Thyroid gland (tissue), 4 donors: ENCODE data around the gene PMEPA1.

Experiments used
- POLR2A ChIP-seq, 2 donors: fragments of 450-650 bp; IDR thresholded peaks; one replicate each; pipeline ENCODE4 v1.6.1; 2017; ENCODE audit warnings: antibody characterized with exemption in 2 of 2, mild to moderate bottlenecking in 2 of 2, moderate library complexity in 1 of 2
- TF ChIP-seq, protein P1 (sequence below), 6 experiments: fragments of 200-600 bp in 3 of 6; fragments of 450-650 bp in 3 of 6; sonication (generic) in 3 of 6; IDR thresholded peaks; one replicate each; pipeline ENCODE4 v1.5.1; 2016 to 2019; ENCODE audit warnings: antibody characterized with exemption in 6 of 6, mild to moderate bottlenecking in 2 of 6, inconsistent platforms in 1 of 6, moderate library complexity in 1 of 6

DNA sequence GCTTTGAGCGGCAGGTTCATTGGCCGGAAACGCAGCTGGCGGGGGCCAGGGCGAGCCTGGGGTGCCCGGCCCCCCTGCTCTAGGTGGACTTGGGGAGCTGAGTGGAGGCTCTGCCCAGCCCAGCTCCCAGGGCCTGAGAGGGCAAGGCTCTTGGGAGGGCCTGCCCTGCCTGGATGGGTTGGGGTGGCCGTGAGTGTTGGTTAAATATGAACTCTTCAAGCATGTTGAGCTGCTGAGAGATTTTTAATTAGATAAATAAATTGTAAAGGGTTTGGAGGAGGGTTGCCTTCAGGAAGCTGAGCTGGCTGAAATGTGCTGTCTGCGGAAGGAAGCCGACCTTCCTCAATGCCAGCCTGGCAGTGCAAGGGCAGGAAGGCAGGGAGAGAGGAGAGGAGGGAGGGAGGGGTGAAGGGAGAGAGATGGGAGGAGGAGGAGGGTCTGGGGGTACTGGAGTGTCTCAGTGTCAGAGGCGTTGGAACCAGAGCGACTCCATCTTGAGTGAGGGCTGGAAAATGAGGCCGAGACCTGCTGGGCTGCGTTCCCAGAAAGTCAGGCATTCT, 39.4 kb upstream of the PMEPA1 start:
- TF ChIP-seq POLR2A (IDR thresholded peaks at IDR 0.05): no peak
- TF ChIP-seq, protein P1, sequence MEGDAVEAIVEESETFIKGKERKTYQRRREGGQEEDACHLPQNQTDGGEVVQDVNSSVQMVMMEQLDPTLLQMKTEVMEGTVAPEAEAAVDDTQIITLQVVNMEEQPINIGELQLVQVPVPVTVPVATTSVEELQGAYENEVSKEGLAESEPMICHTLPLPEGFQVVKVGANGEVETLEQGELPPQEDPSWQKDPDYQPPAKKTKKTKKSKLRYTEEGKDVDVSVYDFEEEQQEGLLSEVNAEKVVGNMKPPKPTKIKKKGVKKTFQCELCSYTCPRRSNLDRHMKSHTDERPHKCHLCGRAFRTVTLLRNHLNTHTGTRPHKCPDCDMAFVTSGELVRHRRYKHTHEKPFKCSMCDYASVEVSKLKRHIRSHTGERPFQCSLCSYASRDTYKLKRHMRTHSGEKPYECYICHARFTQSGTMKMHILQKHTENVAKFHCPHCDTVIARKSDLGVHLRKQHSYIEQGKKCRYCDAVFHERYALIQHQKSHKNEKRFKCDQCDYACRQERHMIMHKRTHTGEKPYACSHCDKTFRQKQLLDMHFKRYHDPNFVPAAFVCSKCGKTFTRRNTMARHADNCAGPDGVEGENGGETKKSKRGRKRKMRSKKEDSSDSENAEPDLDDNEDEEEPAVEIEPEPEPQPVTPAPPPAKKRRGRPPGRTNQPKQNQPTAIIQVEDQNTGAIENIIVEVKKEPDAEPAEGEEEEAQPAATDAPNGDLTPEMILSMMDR (IDR thresholded peaks at IDR 0.05): no peak
